GM13976 (cell line): ENCODE measurements around the gene RABGAP1.

Experiments used
- DNase-seq: peaks from one replicate; pipeline ENCODE4 v3.0.0; 2012; ENCODE audit warnings: low spot score
- CTCF ChIP-seq: IDR thresholded peaks from 2 replicates; pipeline ENCODE4 v1.5.1; 2012; ENCODE audit warnings: borderline replicate concordance, mild to moderate bottlenecking; ENCODE audit not compliant: insufficient read depth; ENCODE audit errors: extremely low read depth, missing control alignments, control extremely low read depth
- in situ Hi-C: fragments of 300-500 bp; cut with MboI; formaldehyde crosslinking; loops from one replicate; pipeline ENCODE4 v1.12.0; 2022; ENCODE audit warnings: low sequenced_read_pairs, mixed read lengths, inconsistent platforms; ENCODE audit not compliant: unreplicated experiment

Gene RABGAP1

GRCh38 chr9:123033352-123033751 lies 92.5 kb downstream of the RABGAP1 start, which contains the start of gene GPR21:
Gene GPR21 (plus strand): TSS chr9:123033667. CDS start chr9:123034567, 900 bp downstream.
- in situ Hi-C loops, result no loop called here
- no peak for TF ChIP-seq CTCF
- DNase-seq, result no peak

GRCh38 chr9:123033864-123034601 lies 93.2 kb downstream of the RABGAP1 start:
- in situ Hi-C loops, result no loop called here
- TF ChIP-seq CTCF, result no peak
- no peak for DNase-seq

- DNase-seq, result no peak
- in situ Hi-C loops, result no loop called here
- no peak for TF ChIP-seq CTCF
Observed at GRCh38 chr9:123034881-123035510, 94.2 kb downstream of the RABGAP1 start.

GRCh38 chr9:123035791-123036190 lies 95.0 kb downstream of the RABGAP1 start:
- no peak for DNase-seq
- no peak for TF ChIP-seq CTCF
- in situ Hi-C loops, result no loop called here

- in situ Hi-C loops, result no loop called here
- no peak for TF ChIP-seq CTCF
- no peak for DNase-seq
Observed at GRCh38 chr9:123036893-123037545, 96.2 kb downstream of the RABGAP1 start.

GRCh38 chr9:123039617-123040219 lies 98.9 kb downstream of the RABGAP1 start:
- no peak for TF ChIP-seq CTCF
- in situ Hi-C loops, result no loop called here
- no peak for DNase-seq
